LNCaP clone FGC (cell line): ENCODE results near the gene PLA1A.
A peak's percentile ranks its signal among the peaks of the same experiment; 100 is the strongest.

Experiments
- DNase-seq: peaks from one replicate; pipeline ENCODE4 v3.0.0-alpha.2; 2011; ENCODE audit warnings: low read depth
- H3K4me3 ChIP-seq: 2 replicates; pipeline ENCODE4 v1.5.1; 2011; ENCODE audit warnings: mild to moderate bottlenecking, low read depth, low read length, control low read depth
- TF ChIP-seq, protein P1 (sequence below): IDR thresholded peaks from 2 replicates; pipeline ENCODE4 v1.5.1; 2012; ENCODE audit warnings: mild to moderate bottlenecking; ENCODE audit not compliant: control insufficient read depth, insufficient read depth; ENCODE audit errors: extremely low read depth

The PLA1A gene

DNA sequence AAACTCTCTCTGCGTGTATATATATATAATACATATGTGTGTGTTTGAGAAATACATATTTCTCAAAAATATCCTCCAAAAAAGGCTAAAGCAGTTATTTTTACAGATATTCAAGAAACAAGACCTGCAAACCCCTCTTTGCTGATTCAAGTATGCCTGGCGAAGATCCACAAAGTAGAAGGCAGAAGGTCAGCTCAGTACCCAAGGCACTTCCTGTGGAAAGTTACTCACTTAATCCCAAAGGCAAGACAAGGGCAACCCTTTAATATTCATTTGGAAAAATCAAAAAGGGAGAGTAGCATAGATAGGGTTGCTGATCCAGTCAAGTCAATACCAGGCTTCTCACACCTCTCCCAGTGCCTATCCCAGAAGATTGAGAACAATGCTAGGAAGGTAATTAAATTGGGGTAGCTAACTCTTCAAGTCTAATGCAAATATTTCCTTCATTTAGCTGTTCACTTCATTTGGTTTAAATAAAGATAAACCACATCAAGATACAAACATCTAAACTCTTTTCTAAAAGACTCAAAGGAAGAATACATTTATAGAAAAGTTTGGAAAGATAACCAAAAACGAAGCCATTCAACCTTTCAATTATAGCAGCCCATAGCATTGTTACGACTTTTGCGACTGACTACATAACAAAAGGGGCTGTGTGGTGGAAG lies 72.4 kb downstream of the PLA1A start:
- TF ChIP-seq, protein P1, sequence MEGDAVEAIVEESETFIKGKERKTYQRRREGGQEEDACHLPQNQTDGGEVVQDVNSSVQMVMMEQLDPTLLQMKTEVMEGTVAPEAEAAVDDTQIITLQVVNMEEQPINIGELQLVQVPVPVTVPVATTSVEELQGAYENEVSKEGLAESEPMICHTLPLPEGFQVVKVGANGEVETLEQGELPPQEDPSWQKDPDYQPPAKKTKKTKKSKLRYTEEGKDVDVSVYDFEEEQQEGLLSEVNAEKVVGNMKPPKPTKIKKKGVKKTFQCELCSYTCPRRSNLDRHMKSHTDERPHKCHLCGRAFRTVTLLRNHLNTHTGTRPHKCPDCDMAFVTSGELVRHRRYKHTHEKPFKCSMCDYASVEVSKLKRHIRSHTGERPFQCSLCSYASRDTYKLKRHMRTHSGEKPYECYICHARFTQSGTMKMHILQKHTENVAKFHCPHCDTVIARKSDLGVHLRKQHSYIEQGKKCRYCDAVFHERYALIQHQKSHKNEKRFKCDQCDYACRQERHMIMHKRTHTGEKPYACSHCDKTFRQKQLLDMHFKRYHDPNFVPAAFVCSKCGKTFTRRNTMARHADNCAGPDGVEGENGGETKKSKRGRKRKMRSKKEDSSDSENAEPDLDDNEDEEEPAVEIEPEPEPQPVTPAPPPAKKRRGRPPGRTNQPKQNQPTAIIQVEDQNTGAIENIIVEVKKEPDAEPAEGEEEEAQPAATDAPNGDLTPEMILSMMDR = no peak
- DNase-seq = no peak
- H3K4me3 ChIP-seq = no peak overlapping the region

DNA sequence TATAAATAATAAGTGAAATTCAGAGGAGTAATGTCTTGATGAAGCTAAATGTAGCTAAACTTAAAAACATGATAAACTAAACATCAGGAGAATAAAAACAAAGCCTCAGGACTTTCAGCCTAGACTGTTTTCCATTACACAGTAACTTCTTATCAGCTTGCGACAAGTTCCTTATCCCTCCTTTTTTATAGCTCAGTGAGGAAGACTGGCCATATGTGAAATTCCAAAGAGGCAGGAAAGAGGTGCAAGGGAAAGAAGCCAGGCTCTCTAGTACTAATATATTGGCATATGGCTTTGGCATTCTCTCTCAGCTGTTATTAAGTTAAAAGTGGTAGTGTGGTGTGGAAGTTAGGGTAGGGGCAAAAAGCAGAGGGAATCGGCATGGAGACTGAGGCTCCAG lies 75.1 kb downstream of the PLA1A start:
- TF ChIP-seq, protein P1 = no peak
- DNase-seq = no peak
- no peak overlapping the region for H3K4me3 ChIP-seq

DNA sequence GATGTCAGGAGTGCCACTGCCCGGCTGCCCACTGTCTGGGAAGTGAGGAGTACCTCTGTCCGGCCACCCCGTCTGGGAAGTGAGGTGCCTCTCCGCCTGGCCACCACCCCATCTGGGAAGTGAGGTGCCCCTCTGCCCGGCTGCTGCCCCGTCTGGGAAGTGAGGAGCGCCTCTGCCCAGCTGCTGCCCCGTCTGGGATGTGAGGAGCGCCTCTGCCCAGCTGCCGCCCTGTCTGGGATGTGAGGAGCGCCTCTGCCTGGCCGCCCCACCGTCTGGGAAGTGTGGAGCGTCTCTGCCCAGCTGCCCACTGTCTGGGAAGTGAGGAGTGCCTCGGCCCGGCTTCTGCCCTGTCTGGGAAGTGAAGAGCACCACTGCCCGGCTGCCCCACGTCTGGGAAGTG lies 76.2 kb downstream of the PLA1A start:
- DNase-seq = no peak
- TF ChIP-seq, protein P1 = no peak
- no peak overlapping the region for H3K4me3 ChIP-seq

DNA sequence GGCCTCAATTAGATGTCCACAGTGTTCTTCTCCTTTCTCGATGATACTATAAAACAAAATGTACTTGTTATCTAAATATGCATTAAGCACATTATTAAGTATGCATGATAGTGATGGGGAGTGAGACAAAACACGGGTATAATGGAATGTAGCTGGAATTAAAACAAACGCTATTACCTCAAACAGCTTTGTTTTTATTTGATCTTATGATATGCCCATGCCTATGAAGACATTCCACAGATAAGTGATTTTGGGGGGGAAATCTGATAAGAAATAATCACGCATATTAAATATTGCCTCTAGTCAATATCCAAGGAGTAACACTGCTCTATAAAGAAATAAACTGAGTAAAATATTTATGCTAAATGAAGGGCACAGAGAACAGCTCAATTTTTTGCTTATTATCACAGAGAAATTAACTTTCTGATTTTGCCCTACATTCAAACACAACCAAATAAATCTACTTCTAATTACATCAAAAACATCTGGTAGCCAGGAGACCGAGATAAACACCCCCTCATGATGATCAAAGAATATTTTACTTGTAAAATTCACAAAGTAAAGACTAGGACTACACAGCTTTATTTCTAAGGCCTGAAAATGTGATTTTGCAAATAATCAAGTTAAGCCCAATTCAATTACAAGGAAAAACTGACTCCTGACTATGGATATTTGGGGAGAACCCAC lies 77.6 kb downstream of the PLA1A start:
- peak overlapping the region; percentile 70; the same call in 1 of the 2 replicates for H3K4me3 ChIP-seq
- TF ChIP-seq, protein P1 = no peak
- DNase-seq = no peak

DNA sequence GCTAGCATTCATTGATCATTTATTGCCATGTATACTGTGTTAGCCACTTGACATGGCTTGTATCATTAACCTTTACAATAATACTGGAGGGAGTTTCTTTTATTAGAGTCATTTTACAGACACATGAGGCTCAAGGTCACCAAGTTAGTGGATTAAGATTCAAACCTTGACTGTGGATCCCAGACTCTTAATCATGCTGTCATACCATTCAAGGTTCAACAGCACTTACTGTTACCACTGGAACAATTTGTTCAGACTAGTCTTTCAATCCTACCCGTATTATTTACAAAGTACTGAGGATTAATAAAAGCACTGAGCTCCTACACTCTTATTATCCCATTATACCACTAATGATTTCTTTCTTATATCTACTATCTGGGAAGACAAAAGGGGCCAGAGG lies 78.3 kb downstream of the PLA1A start:
- no peak for DNase-seq
- TF ChIP-seq, protein P1 = no peak
- H3K4me3 ChIP-seq = peak overlapping the region; percentile 70

DNA sequence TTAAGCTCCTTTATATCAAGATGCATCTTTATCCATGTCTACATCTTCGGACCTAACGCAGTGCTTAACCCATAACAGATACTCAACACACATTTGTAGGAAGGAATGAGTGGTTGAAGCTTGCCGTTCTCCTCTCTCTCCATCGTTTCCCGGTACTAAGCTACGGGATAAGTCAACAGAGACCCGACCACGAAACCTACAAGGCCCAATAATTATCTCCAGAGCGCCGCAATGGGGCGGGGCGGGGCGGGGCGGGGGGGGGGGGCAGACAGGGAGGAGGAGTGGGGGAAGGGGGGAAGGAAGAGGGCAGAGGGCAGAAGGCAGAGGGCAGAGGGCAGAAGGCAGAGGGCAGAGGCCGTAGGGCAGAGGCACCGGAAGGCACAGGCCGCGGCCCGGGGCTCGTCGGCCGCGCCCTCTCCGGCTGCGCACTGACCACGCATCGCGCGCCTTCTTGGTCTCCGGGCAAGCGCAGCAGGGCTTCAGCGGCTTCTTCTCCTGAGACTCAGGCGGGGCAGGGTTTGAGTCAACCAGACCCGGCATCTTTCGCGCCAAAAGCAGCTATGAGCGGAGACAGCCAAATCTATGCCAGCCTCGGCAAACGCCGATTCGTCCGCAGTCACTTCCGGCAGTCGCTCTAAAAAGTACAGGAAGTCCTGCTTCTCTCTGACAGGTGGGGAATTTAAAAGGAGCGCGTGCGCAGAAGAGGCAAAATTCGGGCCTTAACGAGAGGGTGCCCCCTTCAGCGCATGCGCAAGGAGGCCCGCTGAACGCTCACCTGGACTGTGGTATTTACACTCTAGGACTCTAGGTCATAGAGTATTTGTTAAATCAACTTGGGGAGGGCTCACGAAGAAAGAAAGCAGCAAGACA lies 79.3 kb downstream of the PLA1A start, which contains the start of gene COX17:
Gene COX17, minus strand, starts transcription at position 636 of the 870 bp plus-strand sequence. Its CDS starts 96 bp downstream, at position 540.
- TF ChIP-seq, protein P1 = no peak
- H3K4me3 ChIP-seq = peak within 1 kb of the TSS; percentile 70
- DNase-seq = peak; percentile 96
